GM15510 (cell line): Measurements from ENCODE around the gene OGA.

Experiments
- POLR2A ChIP-seq: IDR thresholded peaks from 3 replicates; pipeline ENCODE4 v1.6.1; 2011; ENCODE audit warnings: borderline replicate concordance; ENCODE audit not compliant: insufficient read length; ENCODE audit errors: extremely low read depth

Gene OGA

DNA sequence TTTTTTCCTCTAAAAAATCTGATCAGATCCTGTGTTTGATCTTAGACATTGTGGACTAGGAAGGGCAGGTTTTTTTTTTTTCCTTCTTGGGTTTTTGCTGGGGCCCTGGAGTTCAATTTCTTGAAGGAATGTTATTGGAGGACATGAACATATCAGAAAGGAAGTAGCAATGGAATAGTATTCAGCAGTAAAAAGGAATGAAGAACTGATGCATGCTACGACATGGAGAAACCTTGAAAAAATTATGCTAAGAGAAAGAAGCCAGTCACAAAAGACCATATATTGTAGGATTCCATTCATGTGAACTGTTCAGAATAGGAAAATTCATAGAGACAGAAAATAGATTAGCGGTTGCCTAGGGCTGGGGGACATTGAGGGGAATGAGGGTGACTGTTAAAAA, 76.3 kb downstream of the OGA start:
- TF ChIP-seq POLR2A, result no peak

DNA sequence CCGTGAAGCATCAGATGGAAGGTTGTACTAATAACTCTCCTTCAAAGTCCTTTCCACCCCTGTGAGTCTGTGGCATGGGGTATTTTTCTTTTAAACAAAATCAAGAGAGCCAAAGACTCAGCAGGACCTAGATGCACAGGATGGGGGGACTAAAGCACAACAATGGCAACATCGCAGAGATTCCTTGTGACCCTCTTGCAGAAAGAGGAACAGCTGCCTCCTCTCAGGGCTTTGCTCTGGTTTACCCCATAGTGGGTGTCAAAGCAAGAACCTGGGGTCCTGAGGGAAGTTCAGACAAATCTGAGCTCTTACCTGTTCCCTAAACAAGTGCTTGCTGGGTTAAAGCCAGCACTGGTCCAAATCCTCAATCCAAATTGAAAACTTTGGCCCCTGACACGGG, 81.6 kb downstream of the OGA start:
- TF ChIP-seq POLR2A, result no peak
